Memory B cell (primary cell): ENCODE results near the gene NUAK2.

Experiments used
- ATAC-seq: fragments of 150-1000 bp; cut with Tn5 transposase; 2 replicates; pipeline ENCODE4 v1.10.0; 2021; ENCODE audit warnings: low read depth, mild to moderate bottlenecking, moderate library complexity
- DNase-seq, 2 donors: peaks; one replicate each; pipeline ENCODE4 v3.0.0; 2022; ENCODE audit warnings: low spot score in 2 of 2
- H3K27ac Mint-ChIP-seq: one replicate; pipeline ENCODE4 v1.8.0; 2022; ENCODE audit warnings: mild to moderate bottlenecking, moderate library complexity, mixed read lengths
- H3K27me3 Mint-ChIP-seq: one replicate; pipeline ENCODE4 v1.8.0; 2022; ENCODE audit warnings: mixed read lengths
- H3K36me3 Mint-ChIP-seq: one replicate; pipeline ENCODE4 v1.8.0; 2022; ENCODE audit warnings: mild to moderate bottlenecking, mixed read lengths
- H3K4me1 Mint-ChIP-seq: one replicate; pipeline ENCODE4 v1.8.0; 2022; ENCODE audit warnings: mixed read lengths
- H3K4me3 Mint-ChIP-seq: one replicate; pipeline ENCODE4 v1.8.0; 2022; ENCODE audit warnings: mild to moderate bottlenecking, moderate library complexity, mixed read lengths
- H3K9me3 Mint-ChIP-seq: one replicate; pipeline ENCODE4 v1.8.0; 2022; ENCODE audit warnings: mixed read lengths

The NUAK2 gene

GRCh38 chr1:205260948-205261732 is 60.4 kb downstream of the NUAK2 start:
- H3K4me1 Mint-ChIP-seq, result peaks cover 3% of the 10 kb centered on the region
- peaks cover 6% of the 10 kb centered on the region for H3K27me3 Mint-ChIP-seq
- no peaks in the 10 kb centered on the region for H3K36me3 Mint-ChIP-seq
- H3K27ac Mint-ChIP-seq, result no peak overlapping the region
- no peak for ATAC-seq
- no peak for DNase-seq
- H3K9me3 Mint-ChIP-seq, result no peaks in the 10 kb centered on the region
- H3K4me3 Mint-ChIP-seq, result no peak overlapping the region

- Mint-ChIP-seq H3K36me3 (no peaks in the 10 kb centered on the region), H3K4me1 (peaks cover 5% of the 10 kb centered on the region), H3K4me3 (no peak overlapping the region), H3K27me3 (peaks cover 6% of the 10 kb centered on the region), H3K9me3 (no peaks in the 10 kb centered on the region), H3K27ac (no peak overlapping the region)
- ATAC-seq (no peak), DNase-seq (no peak)
Measured at GRCh38 chr1:205259998-205260397, 61.5 kb downstream of the NUAK2 start.

- peaks cover 5% of the 10 kb centered on the region for H3K4me1 Mint-ChIP-seq
- DNase-seq (no peak), ATAC-seq (no peak)
- H3K9me3 Mint-ChIP-seq, result no peaks in the 10 kb centered on the region
- peaks cover 6% of the 10 kb centered on the region for H3K27me3 Mint-ChIP-seq
- H3K27ac Mint-ChIP-seq, result no peak overlapping the region
- no peaks in the 10 kb centered on the region for H3K36me3 Mint-ChIP-seq
- H3K4me3 Mint-ChIP-seq, result no peak overlapping the region
Measured at GRCh38 chr1:205259324-205259832, 62.2 kb downstream of the NUAK2 start.

GRCh38 chr1:205258719-205259118 is 62.8 kb downstream of the NUAK2 start:
- ATAC-seq (no peak), DNase-seq (no peak)
- Mint-ChIP-seq H3K9me3 (no peaks in the 10 kb centered on the region), H3K4me3 (no peak overlapping the region), H3K27ac (no peak overlapping the region), H3K36me3 (no peaks in the 10 kb centered on the region), H3K4me1 (peaks cover 5% of the 10 kb centered on the region), H3K27me3 (peaks cover 6% of the 10 kb centered on the region)

- Mint-ChIP-seq H3K4me1 (peaks cover 5% of the 10 kb centered on the region), H3K9me3 (no peaks in the 10 kb centered on the region), H3K27ac (no peak overlapping the region), H3K4me3 (no peak overlapping the region), H3K36me3 (no peaks in the 10 kb centered on the region), H3K27me3 (peaks cover 6% of the 10 kb centered on the region)
- DNase-seq, result no peak
- ATAC-seq, result no peak
Measured at GRCh38 chr1:205258261-205258691, 63.3 kb downstream of the NUAK2 start.

GRCh38 chr1:205257735-205258134 is 63.8 kb downstream of the NUAK2 start:
- peaks cover 4% of the 10 kb centered on the region for H3K27me3 Mint-ChIP-seq
- H3K36me3 Mint-ChIP-seq, result no peaks in the 10 kb centered on the region
- H3K9me3 Mint-ChIP-seq, result no peaks in the 10 kb centered on the region
- ATAC-seq (no peak), DNase-seq (no peak)
- H3K4me1 Mint-ChIP-seq, result peaks cover 5% of the 10 kb centered on the region
- no peak overlapping the region for H3K27ac Mint-ChIP-seq
- H3K4me3 Mint-ChIP-seq, result no peak overlapping the region

GRCh38 chr1:205256951-205257625 is 64.5 kb downstream of the NUAK2 start:
- peaks cover 5% of the 10 kb centered on the region for H3K4me1 Mint-ChIP-seq
- H3K9me3 Mint-ChIP-seq, result no peaks in the 10 kb centered on the region
- ATAC-seq, result no peak
- DNase-seq, result no peak
- peaks cover 4% of the 10 kb centered on the region for H3K27me3 Mint-ChIP-seq
- no peaks in the 10 kb centered on the region for H3K36me3 Mint-ChIP-seq
- no peak overlapping the region for H3K27ac Mint-ChIP-seq
- no peak overlapping the region for H3K4me3 Mint-ChIP-seq

GRCh38 chr1:205255941-205256780 is 65.4 kb downstream of the NUAK2 start:
- H3K9me3 Mint-ChIP-seq, result no peaks in the 10 kb centered on the region
- peak; percentile 80 to 83 for DNase-seq
- no peak overlapping the region for H3K27ac Mint-ChIP-seq
- H3K4me3 Mint-ChIP-seq, result no peak overlapping the region
- ATAC-seq, result peak; percentile 97
- H3K27me3 Mint-ChIP-seq, result peaks cover 4% of the 10 kb centered on the region
- H3K4me1 Mint-ChIP-seq, result peaks cover 5% of the 10 kb centered on the region
- no peaks in the 10 kb centered on the region for H3K36me3 Mint-ChIP-seq
